Glutamatergic neuron (in vitro differentiated cells): ENCODE measurements around the gene ZNF277. TPM values are rescaled to one million over a fixed set of nuclear protein-coding genes. Genes with fewer than 3 reads are reported as not detected.

Experiments
- total RNA-seq: library from RNA; stranded (reverse); fragmentation: NEBNext Ultra II Directional; extraction: Animal tissue kit (Norgen Biotek cat#: 25700); gene quantifications from one replicate; pipeline ENCODE4 v1.2.1, GENCODE V29; 2021; ENCODE audit not compliant: unreplicated experiment

Gene ZNF277
- total RNA-seq, 1 donor from 2014 or later, result 27.0 TPM

Other genes starting within 250 kb of the ZNF277 start
- 60.3 TPM for gene DOCK4, start 296 bp upstream of the ZNF277 start, total RNA-seq
- gene IFRD1, start 243.8 kb downstream of the ZNF277 start, total RNA-seq, result 168 TPM